Prostate gland (tissue), 2 donors: Measurements from ENCODE around the gene S100Z.

ENCODE experiments used
- POLR2AphosphoS5 ChIP-seq: sonication (generic); formaldehyde crosslinking; IDR thresholded peaks from one replicate; pipeline ENCODE4 v1.6.1; 2017; ENCODE audit warnings: antibody characterized with exemption
- TF ChIP-seq, protein P1 (sequence below), 4 experiments: fragments of 200-600 bp in 2 of 4; fragments of 450-650 bp in 2 of 4; sonication (generic) in 2 of 4; IDR thresholded peaks; 1 replicate in 3 of 4; 2 replicates in 1 of 4; pipeline ENCODE4 v1.5.1; 2016 to 2019; ENCODE audit warnings: antibody characterized with exemption in 4 of 4, mild to moderate bottlenecking in 2 of 4, moderate library complexity in 2 of 4

GRCh38 chr5:76831110-76831452 lies 18.7 kb upstream of the S100Z start:
- TF ChIP-seq, protein P1, sequence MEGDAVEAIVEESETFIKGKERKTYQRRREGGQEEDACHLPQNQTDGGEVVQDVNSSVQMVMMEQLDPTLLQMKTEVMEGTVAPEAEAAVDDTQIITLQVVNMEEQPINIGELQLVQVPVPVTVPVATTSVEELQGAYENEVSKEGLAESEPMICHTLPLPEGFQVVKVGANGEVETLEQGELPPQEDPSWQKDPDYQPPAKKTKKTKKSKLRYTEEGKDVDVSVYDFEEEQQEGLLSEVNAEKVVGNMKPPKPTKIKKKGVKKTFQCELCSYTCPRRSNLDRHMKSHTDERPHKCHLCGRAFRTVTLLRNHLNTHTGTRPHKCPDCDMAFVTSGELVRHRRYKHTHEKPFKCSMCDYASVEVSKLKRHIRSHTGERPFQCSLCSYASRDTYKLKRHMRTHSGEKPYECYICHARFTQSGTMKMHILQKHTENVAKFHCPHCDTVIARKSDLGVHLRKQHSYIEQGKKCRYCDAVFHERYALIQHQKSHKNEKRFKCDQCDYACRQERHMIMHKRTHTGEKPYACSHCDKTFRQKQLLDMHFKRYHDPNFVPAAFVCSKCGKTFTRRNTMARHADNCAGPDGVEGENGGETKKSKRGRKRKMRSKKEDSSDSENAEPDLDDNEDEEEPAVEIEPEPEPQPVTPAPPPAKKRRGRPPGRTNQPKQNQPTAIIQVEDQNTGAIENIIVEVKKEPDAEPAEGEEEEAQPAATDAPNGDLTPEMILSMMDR (IDR thresholded peaks at IDR 0.05): no peak
- no peak for TF ChIP-seq POLR2AphosphoS5
